ENCODE measurements around the gene PGA3.
"Not testable (repeated sequence)": the region's sequence is repeated elsewhere in the genome, so short reads cannot be mapped to it uniquely, and the experiment has no call there.

Gene PGA3

DNA sequence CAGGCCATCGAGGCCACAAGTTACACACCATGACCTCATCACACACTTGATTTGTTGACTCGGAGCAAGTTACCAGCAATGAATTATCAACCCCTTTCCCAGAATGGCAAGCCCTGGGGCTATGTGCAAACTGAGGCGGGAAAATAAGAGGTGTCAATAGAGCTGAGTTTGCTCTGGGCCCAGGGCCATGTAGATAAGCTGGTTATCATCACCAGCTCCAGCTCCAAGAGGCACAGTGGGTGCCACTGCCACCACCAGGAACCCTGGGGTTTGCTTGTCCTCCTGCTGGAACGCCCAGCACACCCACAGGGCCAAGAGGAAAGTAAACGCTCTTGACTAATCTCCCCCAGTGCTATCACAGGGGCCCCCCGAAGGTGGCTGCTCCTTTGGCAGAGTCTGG, 29.0 kb upstream of the PGA3 start:
- ATAC-seq: no peak
- TF ChIP-seq POU6F1 (CRISPR knock-in tag; IDR thresholded peaks at IDR 0.05; ENCODE audit: borderline replicate concordance, low read depth) (no peak), ISL1 (CRISPR knock-in tag; IDR thresholded peaks at IDR 0.05) (no peak), ZNF8 (CRISPR knock-in tag; IDR thresholded peaks at IDR 0.05) (no peak), ZFP3 (CRISPR knock-in tag; IDR thresholded peaks at IDR 0.05) (no peak), RARB (CRISPR knock-in tag; IDR thresholded peaks at IDR 0.05) (no peak), CSDC2 (CRISPR knock-in tag; IDR thresholded peaks at IDR 0.05) (no peak), ZNF565 (CRISPR knock-in tag; conservative IDR thresholded peaks at IDR 0.05; ENCODE audit: low read depth) (no peak), ZC3H10 (CRISPR knock-in tag; IDR thresholded peaks at IDR 0.05) (no peak), GLIS3 (CRISPR knock-in tag; IDR thresholded peaks at IDR 0.05) (no peak), PPARA (CRISPR knock-in tag; IDR thresholded peaks at IDR 0.05; ENCODE audit: borderline replicate concordance) (no peak), ESRRG (CRISPR knock-in tag; IDR thresholded peaks at IDR 0.05) (no peak), BACH2 (CRISPR knock-in tag; IDR thresholded peaks at IDR 0.05; ENCODE audit: borderline replicate concordance) (no peak), ZNF70 (CRISPR knock-in tag; IDR thresholded peaks at IDR 0.05) (no peak), ZFP30 (CRISPR knock-in tag; IDR thresholded peaks at IDR 0.05) (no peak)
- TF ChIP-seq, protein P1, sequence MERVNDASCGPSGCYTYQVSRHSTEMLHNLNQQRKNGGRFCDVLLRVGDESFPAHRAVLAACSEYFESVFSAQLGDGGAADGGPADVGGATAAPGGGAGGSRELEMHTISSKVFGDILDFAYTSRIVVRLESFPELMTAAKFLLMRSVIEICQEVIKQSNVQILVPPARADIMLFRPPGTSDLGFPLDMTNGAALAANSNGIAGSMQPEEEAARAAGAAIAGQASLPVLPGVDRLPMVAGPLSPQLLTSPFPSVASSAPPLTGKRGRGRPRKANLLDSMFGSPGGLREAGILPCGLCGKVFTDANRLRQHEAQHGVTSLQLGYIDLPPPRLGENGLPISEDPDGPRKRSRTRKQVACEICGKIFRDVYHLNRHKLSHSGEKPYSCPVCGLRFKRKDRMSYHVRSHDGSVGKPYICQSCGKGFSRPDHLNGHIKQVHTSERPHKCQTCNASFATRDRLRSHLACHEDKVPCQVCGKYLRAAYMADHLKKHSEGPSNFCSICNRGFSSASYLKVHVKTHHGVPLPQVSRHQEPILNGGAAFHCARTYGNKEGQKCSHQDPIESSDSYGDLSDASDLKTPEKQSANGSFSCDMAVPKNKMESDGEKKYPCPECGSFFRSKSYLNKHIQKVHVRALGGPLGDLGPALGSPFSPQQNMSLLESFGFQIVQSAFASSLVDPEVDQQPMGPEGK (CRISPR knock-in tag; IDR thresholded peaks at IDR 0.05; ENCODE audit: borderline replicate concordance): no peak

DNA sequence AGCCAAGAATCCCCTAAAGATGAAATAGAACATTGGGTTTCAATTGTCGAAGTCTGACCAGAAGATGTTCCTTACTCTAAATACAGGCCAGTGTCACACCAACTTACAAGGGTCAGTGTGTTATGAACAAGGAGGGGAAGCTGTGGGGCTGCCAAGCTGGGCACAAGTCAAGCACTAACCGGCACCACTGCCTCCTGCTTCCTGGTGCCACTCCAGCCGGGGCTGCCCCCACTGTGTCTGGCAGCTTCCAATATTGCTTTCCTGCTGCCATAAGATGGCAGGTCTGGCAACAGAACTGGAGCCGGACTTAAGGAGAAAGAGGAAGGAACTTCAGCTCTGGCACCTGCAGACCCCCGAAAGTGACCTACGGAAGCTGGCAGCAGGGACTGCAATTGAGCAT, 28.4 kb upstream of the PGA3 start:
- TF ChIP-seq ZNF565 (CRISPR knock-in tag; conservative IDR thresholded peaks at IDR 0.05; ENCODE audit: low read depth): no peak
- no peak for ATAC-seq

- TF ChIP-seq SNAI2 (CRISPR knock-in tag; IDR thresholded peaks at IDR 0.05) (no peak), TSHZ2 (CRISPR knock-in tag; IDR thresholded peaks at IDR 0.05) (no peak), POU6F1 (CRISPR knock-in tag; IDR thresholded peaks at IDR 0.05; ENCODE audit: borderline replicate concordance, low read depth) (no peak), ARNTL (CRISPR knock-in tag; IDR thresholded peaks at IDR 0.05; ENCODE audit: borderline replicate concordance, low read depth) (no peak)
- TF ChIP-seq, protein P2, sequence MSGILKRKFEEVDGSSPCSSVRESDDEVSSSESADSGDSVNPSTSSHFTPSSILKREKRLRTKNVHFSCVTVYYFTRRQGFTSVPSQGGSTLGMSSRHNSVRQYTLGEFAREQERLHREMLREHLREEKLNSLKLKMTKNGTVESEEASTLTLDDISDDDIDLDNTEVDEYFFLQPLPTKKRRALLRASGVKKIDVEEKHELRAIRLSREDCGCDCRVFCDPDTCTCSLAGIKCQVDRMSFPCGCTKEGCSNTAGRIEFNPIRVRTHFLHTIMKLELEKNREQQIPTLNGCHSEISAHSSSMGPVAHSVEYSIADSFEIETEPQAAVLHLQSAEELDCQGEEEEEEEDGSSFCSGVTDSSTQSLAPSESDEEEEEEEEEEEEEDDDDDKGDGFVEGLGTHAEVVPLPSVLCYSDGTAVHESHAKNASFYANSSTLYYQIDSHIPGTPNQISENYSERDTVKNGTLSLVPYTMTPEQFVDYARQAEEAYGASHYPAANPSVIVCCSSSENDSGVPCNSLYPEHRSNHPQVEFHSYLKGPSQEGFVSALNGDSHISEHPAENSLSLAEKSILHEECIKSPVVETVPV (CRISPR knock-in tag; IDR thresholded peaks at IDR 0.05): no peak
- no peak for ATAC-seq
These were observed 26.9 kb upstream of the PGA3 start for GRCh38 chr11:61176446-61176845.

GRCh38 chr11:61180205-61180604, 23.1 kb upstream of the PGA3 start:
- not testable (repeated sequence) for ATAC-seq
